CD4-positive, alpha-beta T cell treated with Interleukin-12 subunit alpha and Interleukin-12 subunit beta, for 1 hour (primary cell): ENCODE data around the gene PON2.
"Not testable (repeated sequence)": the region's sequence is repeated elsewhere in the genome, so short reads cannot be mapped to it uniquely, and the experiment has no call there.

Source experiments
- DNase-seq: peaks from one replicate; pipeline ENCODE4 v3.0.0-alpha.2; 2020

The PON2 gene

GRCh38 chr7:95404316-95404865 is 30.4 kb downstream of the PON2 start:
- DNase-seq = no peak

DNA sequence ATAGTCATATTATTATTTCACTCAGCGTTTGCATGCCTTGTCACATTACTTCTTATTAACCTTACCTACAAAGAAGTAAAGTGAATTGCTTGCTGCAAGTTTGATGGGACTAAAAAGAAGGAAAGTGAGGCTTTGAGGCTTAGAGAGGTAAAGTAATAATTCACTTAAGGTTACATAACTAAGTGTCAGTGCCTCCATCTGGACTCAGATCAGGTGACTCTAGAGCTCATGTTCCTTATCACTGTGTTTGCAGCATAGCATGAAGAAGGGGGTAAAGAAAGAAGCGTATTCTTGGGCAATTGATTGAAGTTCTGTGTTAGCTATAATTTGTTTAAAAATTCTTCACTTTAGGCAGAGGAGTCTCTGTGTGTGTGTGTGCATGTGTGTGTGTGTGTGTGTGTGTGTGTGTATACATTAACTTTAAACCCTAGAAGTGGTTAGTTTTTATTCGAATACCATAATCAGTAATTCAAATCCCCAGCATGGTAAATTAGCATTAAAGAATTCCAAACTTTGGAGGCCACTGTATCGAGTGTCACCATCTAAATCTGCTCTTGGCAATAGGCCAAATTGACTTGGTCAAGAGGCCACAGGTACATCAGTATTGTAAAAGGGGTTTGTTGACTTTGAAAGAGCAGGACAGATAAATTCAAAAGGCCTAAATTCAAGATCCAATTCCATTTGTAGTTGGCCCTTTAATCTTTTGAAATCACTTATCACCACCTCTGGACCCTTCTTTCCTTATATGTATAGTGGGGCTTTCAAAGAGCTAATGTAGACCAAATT is 36.5 kb downstream of the PON2 start:
- DNase-seq = no peak

- DNase-seq = no peak
Observed at GRCh38 chr7:95397381-95397780, 37.4 kb downstream of the PON2 start.

DNA sequence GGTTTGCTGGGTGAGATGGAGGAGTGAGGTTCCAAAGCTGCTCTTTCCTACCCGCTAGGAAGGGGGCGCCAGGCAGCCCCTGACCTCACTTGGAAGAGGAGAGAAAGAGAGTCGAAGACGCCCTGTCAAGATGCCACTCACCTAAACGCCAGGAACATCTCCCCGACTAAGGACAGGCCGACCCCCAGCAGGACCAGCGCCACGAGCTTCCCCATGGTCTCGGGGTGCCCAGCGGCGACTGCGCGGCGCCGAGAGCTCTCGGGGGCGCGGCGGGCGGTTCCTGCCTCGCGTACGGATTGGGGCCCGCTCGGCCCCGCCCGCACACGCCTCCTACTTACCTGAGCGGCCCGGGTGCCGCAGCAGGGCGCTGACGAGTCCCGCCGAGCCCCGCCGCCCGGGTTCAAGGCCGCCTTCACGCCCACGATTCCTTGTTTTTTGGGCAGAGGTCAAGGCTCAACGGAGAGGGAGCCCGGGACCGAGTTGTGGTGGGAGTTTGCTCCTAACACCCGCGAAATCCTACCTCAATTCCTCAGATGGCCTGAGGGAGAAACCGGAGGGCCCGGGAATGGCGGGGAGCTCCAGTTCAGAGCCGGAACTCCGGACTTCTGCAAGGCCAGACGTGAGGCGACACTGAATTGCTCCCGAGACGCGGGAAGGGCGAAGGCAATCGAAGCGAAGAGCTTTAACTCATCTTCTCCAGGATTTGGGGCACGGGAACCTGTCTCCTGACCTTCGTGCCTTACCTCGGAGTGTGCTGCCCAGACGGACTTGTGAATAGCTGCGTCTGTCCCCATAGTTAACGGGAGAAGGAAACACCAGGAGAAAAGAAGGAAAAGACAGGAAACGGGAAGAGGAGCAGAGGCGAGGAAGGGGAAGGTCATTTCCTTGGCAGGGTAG is 38.4 kb downstream of the PON2 start, which contains the start of gene PON3:
TSS of gene PON3 (minus strand) at position 240 of the 897 bp plus-strand sequence. CDS start at position 215, 25 bp downstream.
- peak; percentile 5 for DNase-seq

- DNase-seq = no peak
Observed at GRCh38 chr7:95395755-95396135, 39.1 kb downstream of the PON2 start.

- DNase-seq = no peak
Observed at GRCh38 chr7:95394370-95394769, 40.5 kb downstream of the PON2 start.

- DNase-seq = no peak
Observed at GRCh38 chr7:95391761-95392160, 43.1 kb downstream of the PON2 start.

DNA sequence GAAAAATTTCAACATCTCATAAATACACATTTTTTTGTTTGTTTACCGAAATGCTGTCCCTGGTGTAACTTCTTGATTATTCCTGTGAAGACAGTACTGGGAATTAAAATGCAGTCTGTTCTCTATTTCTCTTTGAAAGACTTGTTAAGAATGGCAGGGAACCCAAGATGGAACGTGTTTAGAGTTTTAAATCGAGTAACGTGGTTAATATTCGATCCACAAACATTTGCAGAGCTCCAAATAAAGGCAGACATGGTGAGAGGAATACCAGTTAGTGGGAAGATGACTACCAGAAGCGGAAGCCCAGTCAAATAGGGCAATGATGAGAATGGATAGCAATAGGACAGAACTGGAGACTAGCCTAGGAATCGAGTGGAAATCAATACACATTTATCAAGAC is 45.3 kb downstream of the PON2 start:
- no peak for DNase-seq

DNA sequence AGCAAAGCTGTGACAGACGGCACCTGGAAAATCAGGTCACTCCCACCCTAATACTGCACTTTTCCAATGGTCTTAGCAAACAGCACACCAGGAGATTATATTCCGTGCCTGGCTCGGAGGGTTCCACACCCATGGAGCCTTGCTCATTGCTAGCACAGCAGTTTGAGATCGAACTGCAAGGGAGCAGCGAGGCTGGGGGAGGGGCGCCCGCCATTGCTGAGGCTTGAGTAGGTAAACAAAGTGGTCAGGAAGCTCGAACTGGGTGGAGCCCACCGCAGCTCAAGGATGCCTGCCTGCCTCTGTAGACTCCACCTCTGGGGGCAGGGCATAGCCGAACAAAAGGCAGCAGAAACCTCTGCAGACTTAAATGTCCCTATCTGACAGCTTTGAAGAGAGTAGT is 55.4 kb downstream of the PON2 start:
- not testable (repeated sequence) for DNase-seq

- DNase-seq = no peak
Observed at GRCh38 chr7:95376632-95377400, 58.0 kb downstream of the PON2 start.

GRCh38 chr7:95375591-95376257 is 59.1 kb downstream of the PON2 start:
- DNase-seq = no peak

- DNase-seq = no peak
Observed at GRCh38 chr7:95373323-95373722, 61.5 kb downstream of the PON2 start.

- DNase-seq = no peak
Observed at GRCh38 chr7:95368235-95368634, 66.6 kb downstream of the PON2 start.

DNA sequence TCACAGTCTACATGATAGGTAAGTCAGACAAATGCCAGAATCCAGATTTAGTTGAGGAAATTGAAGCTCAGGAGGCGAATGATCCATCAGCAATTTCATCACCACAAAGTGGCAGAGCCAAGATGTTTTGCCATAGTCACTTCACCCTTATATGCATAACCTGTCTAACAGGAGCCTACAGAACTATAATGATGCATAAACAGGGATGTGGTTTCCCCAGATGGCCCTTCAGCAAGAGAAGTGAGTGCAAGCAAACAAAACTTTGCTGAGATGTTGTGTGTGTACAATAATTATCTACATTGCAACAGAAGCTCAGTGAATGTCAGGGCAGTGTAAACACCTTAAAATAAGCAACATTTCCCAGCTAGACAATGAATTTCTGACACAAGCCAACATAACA is 67.2 kb downstream of the PON2 start:
- DNase-seq = no peak

DNA sequence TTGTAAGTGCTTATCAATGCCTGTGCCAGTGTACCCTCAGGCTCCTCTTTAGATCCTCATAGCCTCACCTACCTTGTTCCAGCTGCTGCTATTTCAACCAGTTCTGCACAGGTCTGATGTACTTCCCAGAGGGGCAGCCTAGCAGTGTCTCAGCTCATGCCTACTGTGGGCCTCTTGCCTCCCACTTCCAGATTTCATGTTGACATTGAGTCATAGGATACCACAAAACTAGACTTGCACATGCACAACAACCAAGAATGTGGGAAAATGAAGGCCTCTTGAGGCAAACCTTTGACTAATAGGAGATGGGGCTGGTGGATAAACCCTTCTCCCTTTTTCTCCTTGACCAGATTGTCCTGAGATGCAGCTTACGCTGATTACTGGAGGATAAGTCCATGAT is 69.7 kb downstream of the PON2 start:
- no peak for DNase-seq

DNA sequence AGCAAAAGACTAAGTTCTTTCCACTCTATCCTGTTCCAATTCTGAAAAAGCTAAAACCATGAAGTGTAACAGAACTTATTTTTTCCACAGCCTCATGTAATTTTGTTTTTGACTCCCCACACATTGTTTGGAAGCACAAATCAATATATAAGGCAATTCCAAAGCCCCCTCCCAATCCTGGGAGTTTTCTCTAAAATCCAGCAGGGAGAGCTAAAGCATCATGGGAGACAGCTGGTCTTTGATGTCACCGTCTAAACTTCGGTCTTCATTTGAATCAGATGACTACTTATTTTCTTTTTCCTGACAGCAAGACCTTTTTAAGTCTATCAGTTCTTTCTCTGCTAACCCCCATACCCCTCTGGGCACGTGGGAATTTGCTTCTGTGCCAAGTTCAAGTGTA is 77.2 kb downstream of the PON2 start:
- no peak for DNase-seq
